H4 (cell line): ENCODE measurements around the gene NCOR1. TPM values are rescaled to one million over a fixed set of nuclear protein-coding genes. Genes with fewer than 3 reads are reported as not detected.

Source experiments
- total RNA-seq: library from RNA; depleted of rRNA; stranded (reverse); fragments of >200 nt; shearing (Covaris generic); gene quantifications from 2 replicates; pipeline ENCODE4 v1.2.3, GENCODE V29; 2014; rRNA removed

NCOR1 gene
- total RNA-seq, 1 experiment from 2014 or later: 30.2 TPM

Other genes starting within 250 kb of the NCOR1 start
- gene ZSWIM7, start 215.8 kb downstream of the NCOR1 start, total RNA-seq: 8.8 and 17.4 TPM in 2 replicates
- gene TTC19, start 215.7 kb downstream of the NCOR1 start, total RNA-seq: 20.1 and 25.9 TPM in 2 replicates
- 11.9 and 14.9 TPM in 2 replicates for gene PIGL, start 1.7 kb upstream of the NCOR1 start, total RNA-seq
- gene CENPV, start 137.9 kb upstream of the NCOR1 start, total RNA-seq: 33.5 and 42.3 TPM in 2 replicates
- gene UBB, start 165.6 kb upstream of the NCOR1 start, total RNA-seq: 1,938 and 1,951 TPM in 2 replicates
- gene TRPV2, start 200.0 kb upstream of the NCOR1 start, total RNA-seq: 4.8 and 5.5 TPM in 2 replicates